Panc1 (cell line): ENCODE results near the gene EYS. TPM values are rescaled to one million over a fixed set of nuclear protein-coding genes. Genes with fewer than 3 reads are reported as not detected.

Source experiments
- ATAC-seq: fragments of 200-7000 bp; cut with Tn5 transposase; 2 replicates; pipeline ENCODE4 v1.9.1; 2020; ENCODE audit warnings: mild to moderate bottlenecking, moderate library complexity
- BruUV-seq: library from RNA; stranded (reverse); fragments of 400-500 nt; replicated peaks from 2 replicates; lab custom pipeline; 2021; lab: Mats Ljungman, UMichigan
- CTCF ChIA-PET: fragments of 300-600 bp; sonication (Branson Sonifier 250); formaldehyde crosslinking; loops from one replicate; lab custom pipeline; 2022; ENCODE audit warnings: antibody characterized with exemption; lab: Charles Lee
- POLR2A ChIA-PET: fragments of 300-600 bp; sonication (Branson Sonifier 250); formaldehyde crosslinking; loops from one replicate; lab custom pipeline; 2022; ENCODE audit warnings: antibody characterized with exemption; lab: Charles Lee
- DNase-seq: peaks from one replicate; pipeline ENCODE4 v3.0.0-alpha.2; 2010; ENCODE audit warnings: low read depth, low spot score
- H3K27ac ChIP-seq: 2 replicates; pipeline ENCODE4 v1.5.1; 2011; ENCODE audit warnings: mild to moderate bottlenecking, low read length, inconsistent platforms
- H3K27me3 ChIP-seq: fragments of 200-500 bp; sonication (Bioruptor generic); 2 replicates; pipeline ENCODE4 v1.6.0; 2014; ENCODE audit warnings: low read length, inconsistent platforms; ENCODE audit not compliant: control insufficient read depth, insufficient read depth
- H3K36me3 ChIP-seq: fragments of 200-500 bp; sonication (Bioruptor generic); 2 replicates; pipeline ENCODE4 v1.5.1; 2014; ENCODE audit warnings: inconsistent platforms, mild to moderate bottlenecking, low read length, moderate library complexity; ENCODE audit not compliant: control insufficient read depth, insufficient read depth
- H3K4me1 ChIP-seq: 2 replicates; pipeline ENCODE4 v1.5.1; 2011; ENCODE audit warnings: inconsistent platforms, mild to moderate bottlenecking, low read length, moderate library complexity; ENCODE audit not compliant: control insufficient read depth, insufficient read depth
- H3K4me3 ChIP-seq, 2 experiments: 2 replicates each; pipeline ENCODE4 v1.5.1; 2011 to 2012; ENCODE audit warnings: low read depth in 2 of 2, low read length in 2 of 2, mild to moderate bottlenecking in 2 of 2, inconsistent platforms in 1 of 2, moderate library complexity in 1 of 2
- H3K9me3 ChIP-seq: fragments of 200-500 bp; sonication (Bioruptor generic); 2 replicates; pipeline ENCODE4 v1.5.1; 2014; ENCODE audit warnings: low read depth, mild to moderate bottlenecking, inconsistent platforms, low read length, moderate library complexity; ENCODE audit not compliant: control insufficient read depth, insufficient read depth
- POLR2AphosphoS5 ChIP-seq: IDR thresholded peaks from 2 replicates; pipeline ENCODE4 v1.6.1; 2012; ENCODE audit warnings: mild to moderate bottlenecking, low read depth, low read length, moderate library complexity
- SIN3A ChIP-seq: IDR thresholded peaks from 2 replicates; pipeline ENCODE4 v1.6.1; 2012; ENCODE audit warnings: low read depth, mild to moderate bottlenecking, low read length, moderate library complexity, borderline replicate concordance; ENCODE audit not compliant: insufficient read depth
- TCF7L2 ChIP-seq: IDR thresholded peaks from 2 replicates; pipeline ENCODE4 v1.6.1; 2011; ENCODE audit warnings: mild to moderate bottlenecking, low read depth, low read length, inconsistent platforms
- in situ Hi-C: cut with HindIII; loops from 2 replicates; pipeline ENCODE4 v1.10.0; 2016; ENCODE audit warnings: low sequenced_read_pairs, low pct_unique_long_range_greater_than_20kb
- intact Hi-C: fragments of 100-400 bp; cut with micrococcal nuclease; formaldehyde crosslinking; loops from one replicate; pipeline ENCODE4 v1.10.0; 2022; ENCODE audit not compliant: unreplicated experiment
- total RNA-seq: library from RNA; stranded (reverse); gene quantifications from one replicate; pipeline ENCODE4 v1.2.1, GENCODE V29; 2021; ENCODE audit not compliant: unreplicated experiment
- TF ChIP-seq, protein P1 (sequence below): fragments of 450-650 bp; IDR thresholded peaks from 2 replicates; pipeline ENCODE4 v1.5.1; 2017; ENCODE audit warnings: mild to moderate bottlenecking
- TF ChIP-seq, protein P2 (sequence below), 2 experiments: IDR thresholded peaks; 2 replicates each; pipeline ENCODE4 v1.6.1; 2011 to 2012; ENCODE audit warnings: low read depth in 2 of 2, control low read depth in 1 of 2, low read length in 1 of 2, mild to moderate bottlenecking in 1 of 2, moderate library complexity in 1 of 2; ENCODE audit not compliant: insufficient read depth in 1 of 2

Gene EYS
- total RNA-seq, 1 experiment from 2014 or later = not detected

- in situ Hi-C loops = no loop called here
These were observed 811.1 kb downstream of the EYS start for GRCh38 chr6:64895945-64896344.

GRCh38 chr6:64890609-64891008 lies 816.4 kb downstream of the EYS start:
- in situ Hi-C loops = no loop called here
- BruUV-seq = no TSS peak
- no peak overlapping the region for H3K27ac ChIP-seq
- intact Hi-C loops = no loop called here
- peaks cover 7% of the 10 kb centered on the region; the same call in 1 of the 2 replicates for H3K9me3 ChIP-seq
- no peak for ATAC-seq
- CTCF ChIA-PET = no interaction called here
- no peaks in the 10 kb centered on the region for H3K36me3 ChIP-seq
- H3K4me3 ChIP-seq = no peak overlapping the region
- no peak for DNase-seq
- TF ChIP-seq TCF7L2 (no peak), SIN3A (no peak), POLR2AphosphoS5 (no peak)
- TF ChIP-seq, protein P1, sequence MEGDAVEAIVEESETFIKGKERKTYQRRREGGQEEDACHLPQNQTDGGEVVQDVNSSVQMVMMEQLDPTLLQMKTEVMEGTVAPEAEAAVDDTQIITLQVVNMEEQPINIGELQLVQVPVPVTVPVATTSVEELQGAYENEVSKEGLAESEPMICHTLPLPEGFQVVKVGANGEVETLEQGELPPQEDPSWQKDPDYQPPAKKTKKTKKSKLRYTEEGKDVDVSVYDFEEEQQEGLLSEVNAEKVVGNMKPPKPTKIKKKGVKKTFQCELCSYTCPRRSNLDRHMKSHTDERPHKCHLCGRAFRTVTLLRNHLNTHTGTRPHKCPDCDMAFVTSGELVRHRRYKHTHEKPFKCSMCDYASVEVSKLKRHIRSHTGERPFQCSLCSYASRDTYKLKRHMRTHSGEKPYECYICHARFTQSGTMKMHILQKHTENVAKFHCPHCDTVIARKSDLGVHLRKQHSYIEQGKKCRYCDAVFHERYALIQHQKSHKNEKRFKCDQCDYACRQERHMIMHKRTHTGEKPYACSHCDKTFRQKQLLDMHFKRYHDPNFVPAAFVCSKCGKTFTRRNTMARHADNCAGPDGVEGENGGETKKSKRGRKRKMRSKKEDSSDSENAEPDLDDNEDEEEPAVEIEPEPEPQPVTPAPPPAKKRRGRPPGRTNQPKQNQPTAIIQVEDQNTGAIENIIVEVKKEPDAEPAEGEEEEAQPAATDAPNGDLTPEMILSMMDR = no peak
- TF ChIP-seq, protein P2, sequence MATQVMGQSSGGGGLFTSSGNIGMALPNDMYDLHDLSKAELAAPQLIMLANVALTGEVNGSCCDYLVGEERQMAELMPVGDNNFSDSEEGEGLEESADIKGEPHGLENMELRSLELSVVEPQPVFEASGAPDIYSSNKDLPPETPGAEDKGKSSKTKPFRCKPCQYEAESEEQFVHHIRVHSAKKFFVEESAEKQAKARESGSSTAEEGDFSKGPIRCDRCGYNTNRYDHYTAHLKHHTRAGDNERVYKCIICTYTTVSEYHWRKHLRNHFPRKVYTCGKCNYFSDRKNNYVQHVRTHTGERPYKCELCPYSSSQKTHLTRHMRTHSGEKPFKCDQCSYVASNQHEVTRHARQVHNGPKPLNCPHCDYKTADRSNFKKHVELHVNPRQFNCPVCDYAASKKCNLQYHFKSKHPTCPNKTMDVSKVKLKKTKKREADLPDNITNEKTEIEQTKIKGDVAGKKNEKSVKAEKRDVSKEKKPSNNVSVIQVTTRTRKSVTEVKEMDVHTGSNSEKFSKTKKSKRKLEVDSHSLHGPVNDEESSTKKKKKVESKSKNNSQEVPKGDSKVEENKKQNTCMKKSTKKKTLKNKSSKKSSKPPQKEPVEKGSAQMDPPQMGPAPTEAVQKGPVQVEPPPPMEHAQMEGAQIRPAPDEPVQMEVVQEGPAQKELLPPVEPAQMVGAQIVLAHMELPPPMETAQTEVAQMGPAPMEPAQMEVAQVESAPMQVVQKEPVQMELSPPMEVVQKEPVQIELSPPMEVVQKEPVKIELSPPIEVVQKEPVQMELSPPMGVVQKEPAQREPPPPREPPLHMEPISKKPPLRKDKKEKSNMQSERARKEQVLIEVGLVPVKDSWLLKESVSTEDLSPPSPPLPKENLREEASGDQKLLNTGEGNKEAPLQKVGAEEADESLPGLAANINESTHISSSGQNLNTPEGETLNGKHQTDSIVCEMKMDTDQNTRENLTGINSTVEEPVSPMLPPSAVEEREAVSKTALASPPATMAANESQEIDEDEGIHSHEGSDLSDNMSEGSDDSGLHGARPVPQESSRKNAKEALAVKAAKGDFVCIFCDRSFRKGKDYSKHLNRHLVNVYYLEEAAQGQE (IDR thresholded peaks at IDR 0.05; ENCODE audit: insufficient read depth in 1 of 2, low read depth in 2 of 2, low read length in 1 of 2) = no peak
- H3K4me1 ChIP-seq = no peaks in the 10 kb centered on the region
- no peaks in the 10 kb centered on the region for H3K27me3 ChIP-seq
- POLR2A ChIA-PET = no interaction called here

More at GRCh38 chr6:64895945-64896344, 811.1 kb downstream of the EYS start:
- ChIA-PET POLR2A (no interaction called here), CTCF (no interaction called here)
- no peak for DNase-seq
- H3K36me3 ChIP-seq = no peaks in the 10 kb centered on the region
- ATAC-seq = no peak
- no peak overlapping the region for H3K27ac ChIP-seq
- BruUV-seq = no TSS peak
- H3K9me3 ChIP-seq = peaks cover 7% of the 10 kb centered on the region; the same call in 1 of the 2 replicates
- H3K27me3 ChIP-seq = no peaks in the 10 kb centered on the region
- TF ChIP-seq, protein P1 = no peak
- TF ChIP-seq SIN3A (no peak), POLR2AphosphoS5 (no peak), TCF7L2 (no peak)
- TF ChIP-seq, protein P2 (IDR thresholded peaks at IDR 0.05; ENCODE audit: insufficient read depth in 1 of 2, low read depth in 2 of 2, low read length in 1 of 2) = no peak
- no peaks in the 10 kb centered on the region for H3K4me1 ChIP-seq
- H3K4me3 ChIP-seq = no peak overlapping the region
- intact Hi-C loops = no loop called here
